ENCODE measurements around the gene ELOVL6. TPM values are rescaled to one million over a fixed set of nuclear protein-coding genes. Genes with fewer than 3 reads are reported as not detected.

ELOVL6 gene
- total RNA-seq, 1 experiment from 2014 or later = 38.7 TPM

DNA sequence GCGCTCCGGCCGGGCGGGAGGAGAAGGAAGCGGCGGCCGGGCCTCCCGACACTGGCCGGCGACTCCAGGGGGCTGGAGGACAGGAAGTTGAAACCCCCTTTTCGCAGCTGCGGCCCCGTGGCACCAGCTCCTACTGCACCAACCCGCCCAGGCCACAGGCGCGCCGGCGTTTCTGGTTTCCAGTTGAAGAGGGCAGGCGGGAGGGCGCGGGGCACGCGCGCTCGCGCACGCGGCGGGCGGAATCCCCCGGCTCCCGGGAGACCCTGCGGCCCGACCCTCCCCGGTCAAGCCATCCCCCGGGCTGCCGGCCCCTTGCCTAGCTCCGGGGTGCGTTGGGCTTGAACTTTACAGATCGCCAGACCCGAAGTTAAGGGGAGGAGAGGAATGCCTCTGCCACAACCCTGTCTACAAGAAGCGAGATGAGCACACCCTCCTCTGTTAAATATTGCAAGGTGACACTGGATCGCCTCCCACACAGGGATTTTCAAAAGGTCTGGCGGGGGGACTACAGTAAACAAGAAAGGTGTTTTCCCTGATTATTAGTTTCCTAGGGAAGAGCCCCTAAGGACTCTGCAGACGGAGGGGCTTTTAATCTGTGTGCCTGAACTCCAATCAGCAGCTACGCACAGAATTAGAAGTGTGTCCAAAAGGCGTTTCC, 1.4 kb downstream of the ELOVL6 start:
- H3K9me2 ChIP-seq (ENCODE audit: insufficient read depth) = no peaks in the 10 kb centered on the region
- peaks cover 52% of the 10 kb centered on the region for H3K79me2 ChIP-seq (ENCODE audit: insufficient read depth, low read length)
- intact Hi-C loops (cut with micrococcal nuclease) = loop anchor here (5.0 kb wide), 4 partner anchors 35 to 320 kb away; no protein-coding TSS in a partner anchor
- H3K9me3 ChIP-seq (ENCODE audit: control insufficient read depth in 1 of 2, insufficient read depth in 1 of 2, low read depth in 1 of 2, low read length in 2 of 2) = no peaks in the 10 kb centered on the region
- ChIA-PET RAD21 (ENCODE audit: low non-redundant PET in 1 of 2, low total read pairs in 2 of 2, uncharacterized antibody in 2 of 2, unreplicated experiment in 2 of 2) (no interaction called here), POLR2A (interaction anchor here (1.1 kb wide), 1 partner anchor 33 kb away, joined by 3 read pairs; no protein-coding TSS in a partner anchor), CTCF (interaction anchor here (0.6 kb wide), 1 partner anchor 104 kb away, joined by 3 read pairs; no protein-coding TSS in a partner anchor)
- H3K4me2 ChIP-seq (ENCODE audit: low read length) = peak overlapping the region; percentile 81
- peak overlapping the region; percentile 78 for H3K27ac ChIP-seq (ENCODE audit: low read depth, low read length)
- H3K9ac ChIP-seq (ENCODE audit: low read length) = peak overlapping the region; percentile 89
- H2AFZ ChIP-seq (ENCODE audit: low read depth, low read length, poor library complexity, severe bottlenecking) = no peak overlapping the region
- H4K20me1 ChIP-seq (ENCODE audit: insufficient read depth) = no peaks in the 10 kb centered on the region
- no TSS peak for BruUV-seq (replicated peaks)
- DNase-seq (ENCODE audit: low read depth, low spot score) = no peak
- no peaks in the 10 kb centered on the region for H3K27me3 ChIP-seq (ENCODE audit: insufficient read depth, low read length)
- peaks cover 0 to 2% of the 10 kb centered on the region in 2 experiments; a peak in 1 of 4 replicates for H3K36me3 ChIP-seq (ENCODE audit: control insufficient read depth in 1 of 2, insufficient read depth in 2 of 2, low read length in 2 of 2)
- H3K4me1 ChIP-seq (ENCODE audit: control insufficient read depth in 1 of 2, insufficient read depth in 2 of 2, low read length in 2 of 2) = peaks cover 38 to 46% of the 10 kb centered on the region in 2 experiments
- ATAC-seq = peak; percentile 13
- TF ChIP-seq, protein P1, sequence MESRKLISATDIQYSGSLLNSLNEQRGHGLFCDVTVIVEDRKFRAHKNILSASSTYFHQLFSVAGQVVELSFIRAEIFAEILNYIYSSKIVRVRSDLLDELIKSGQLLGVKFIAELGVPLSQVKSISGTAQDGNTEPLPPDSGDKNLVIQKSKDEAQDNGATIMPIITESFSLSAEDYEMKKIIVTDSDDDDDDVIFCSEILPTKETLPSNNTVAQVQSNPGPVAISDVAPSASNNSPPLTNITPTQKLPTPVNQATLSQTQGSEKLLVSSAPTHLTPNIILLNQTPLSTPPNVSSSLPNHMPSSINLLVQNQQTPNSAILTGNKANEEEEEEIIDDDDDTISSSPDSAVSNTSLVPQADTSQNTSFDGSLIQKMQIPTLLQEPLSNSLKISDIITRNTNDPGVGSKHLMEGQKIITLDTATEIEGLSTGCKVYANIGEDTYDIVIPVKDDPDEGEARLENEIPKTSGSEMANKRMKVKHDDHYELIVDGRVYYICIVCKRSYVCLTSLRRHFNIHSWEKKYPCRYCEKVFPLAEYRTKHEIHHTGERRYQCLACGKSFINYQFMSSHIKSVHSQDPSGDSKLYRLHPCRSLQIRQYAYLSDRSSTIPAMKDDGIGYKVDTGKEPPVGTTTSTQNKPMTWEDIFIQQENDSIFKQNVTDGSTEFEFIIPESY (IDR thresholded peaks at IDR 0.05; ENCODE audit: extremely low read depth, insufficient replicate concordance, low read length) = no peak
- peak; percentile 80 for TF ChIP-seq ZFX (IDR thresholded peaks at IDR 0.05)
- no peak for TF ChIP-seq ATF3 (IDR thresholded peaks at IDR 0.05)
- peak; percentile 14 for TF ChIP-seq YY1 (IDR thresholded peaks at IDR 0.05; ENCODE audit: extremely low read depth, insufficient replicate concordance, low read depth, low read length)
- TF ChIP-seq POLR2AphosphoS5 (IDR thresholded peaks at IDR 0.05; ENCODE audit: low read depth, low read length) = no peak
- no peak for TF ChIP-seq CTCF (IDR thresholded peaks at IDR 0.05 in 2 of 3, conservative IDR thresholded peaks at IDR 0.05 in 1 of 3; ENCODE audit: borderline replicate concordance in 1 of 3, insufficient read depth in 1 of 3, low read depth in 2 of 3, low read length in 2 of 3)
- TF ChIP-seq FOSL1 (IDR thresholded peaks at IDR 0.05; ENCODE audit: low read depth) = no peak
- TF ChIP-seq JUND (IDR thresholded peaks at IDR 0.05) = no peak
- TF ChIP-seq EGR1 (IDR thresholded peaks at IDR 0.05; ENCODE audit: low read depth) = no peak
- H3K4me3 ChIP-seq (replicated peaks in 1 of 2; ENCODE audit: low read depth in 1 of 2, low read length in 2 of 2) = peak overlapping the region; percentile 72
